ENCODE data around the gene GNG13.

- TF ChIP-seq, protein P1, sequence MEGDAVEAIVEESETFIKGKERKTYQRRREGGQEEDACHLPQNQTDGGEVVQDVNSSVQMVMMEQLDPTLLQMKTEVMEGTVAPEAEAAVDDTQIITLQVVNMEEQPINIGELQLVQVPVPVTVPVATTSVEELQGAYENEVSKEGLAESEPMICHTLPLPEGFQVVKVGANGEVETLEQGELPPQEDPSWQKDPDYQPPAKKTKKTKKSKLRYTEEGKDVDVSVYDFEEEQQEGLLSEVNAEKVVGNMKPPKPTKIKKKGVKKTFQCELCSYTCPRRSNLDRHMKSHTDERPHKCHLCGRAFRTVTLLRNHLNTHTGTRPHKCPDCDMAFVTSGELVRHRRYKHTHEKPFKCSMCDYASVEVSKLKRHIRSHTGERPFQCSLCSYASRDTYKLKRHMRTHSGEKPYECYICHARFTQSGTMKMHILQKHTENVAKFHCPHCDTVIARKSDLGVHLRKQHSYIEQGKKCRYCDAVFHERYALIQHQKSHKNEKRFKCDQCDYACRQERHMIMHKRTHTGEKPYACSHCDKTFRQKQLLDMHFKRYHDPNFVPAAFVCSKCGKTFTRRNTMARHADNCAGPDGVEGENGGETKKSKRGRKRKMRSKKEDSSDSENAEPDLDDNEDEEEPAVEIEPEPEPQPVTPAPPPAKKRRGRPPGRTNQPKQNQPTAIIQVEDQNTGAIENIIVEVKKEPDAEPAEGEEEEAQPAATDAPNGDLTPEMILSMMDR (IDR thresholded peaks at IDR 0.05) = no peak
- TF ChIP-seq POLR2A (IDR thresholded peaks at IDR 0.05) = no peak
Measured at GRCh38 chr16:793414-793813, 7.1 kb downstream of the GNG13 start.
